H1 (cell line): ENCODE measurements around the gene LTC4S. TPM values are rescaled to one million over a fixed set of nuclear protein-coding genes. Genes with fewer than 3 reads are reported as not detected.

Source experiments
- CTCF ChIA-PET: fragments of 300-600 bp; sonication (Branson Sonifier 250); formaldehyde crosslinking; loops from one replicate; lab custom pipeline; 2021; ENCODE audit not compliant: partially characterized antibody; lab: Charles Lee
- POLR2A ChIA-PET: fragments of 300-600 bp; sonication (Branson Sonifier 250); formaldehyde crosslinking; loops from one replicate; lab custom pipeline; 2021; ENCODE audit warnings: inconsistent platforms; ENCODE audit not compliant: partially characterized antibody; lab: Charles Lee
- DNase-seq, 2 experiments: peaks; one replicate each; pipeline versions ENCODE4 v3.0.0 to v3.0.0-alpha.2; 2010 to 2022; ENCODE audit warnings: low spot score in 2 of 2, low read depth in 1 of 2, mixed read lengths in 1 of 2
- FAIRE-seq: peaks from 2 replicates; lab custom pipeline; 2011; peaks lifted over from hg19 to GRCh38; lab: Jason Lieb, UNC
- H2AFZ ChIP-seq: 2 replicates; pipeline ENCODE4 v1.8.1; 2012; ENCODE audit warnings: low read length, inconsistent platforms
- H2AK5ac ChIP-seq: 2 replicates; pipeline ENCODE4 v1.6.1; 2013; ENCODE audit warnings: low read depth, low read length
- H2BK120ac ChIP-seq: replicated peaks from 2 replicates; pipeline ENCODE3; 2013; ENCODE audit warnings: low read depth, low read length, inconsistent platforms
- H2BK12ac ChIP-seq: 2 replicates; pipeline ENCODE4 v1.6.1; 2013; ENCODE audit warnings: low read depth, low read length
- H2BK15ac ChIP-seq: 2 replicates; pipeline ENCODE4 v1.6.1; 2013; ENCODE audit warnings: low read length
- H2BK20ac ChIP-seq: 2 replicates; pipeline ENCODE4 v1.6.1; 2013; ENCODE audit warnings: low read length
- H2BK5ac ChIP-seq: 2 replicates; pipeline ENCODE4 v1.6.1; 2013; ENCODE audit warnings: low read depth, low read length
- H3K14ac ChIP-seq: 2 replicates; pipeline ENCODE4 v1.6.1; 2013; ENCODE audit warnings: inconsistent platforms; ENCODE audit not compliant: insufficient read length
- H3K18ac ChIP-seq: 2 replicates; pipeline ENCODE4 v1.6.1; 2013; ENCODE audit warnings: low read length; ENCODE audit errors: extremely low read depth
- H3K23ac ChIP-seq: 2 replicates; pipeline ENCODE4 v1.6.1; 2013; ENCODE audit warnings: inconsistent platforms; ENCODE audit not compliant: insufficient read length
- H3K23me2 ChIP-seq: 2 replicates; pipeline ENCODE4 v1.6.1; 2013; ENCODE audit warnings: low read depth, low read length
- H3K27ac ChIP-seq: 2 replicates; pipeline ENCODE4 v1.6.1; 2011; ENCODE audit warnings: low read depth, low read length, inconsistent platforms
- H3K27me3 ChIP-seq, 4 experiments: replicated peaks in 1 of 4; 1 replicate in 1 of 4; 2 replicates in 3 of 4; pipeline versions ENCODE4 v1.6.1 to v1.8.1; 2011 to 2013; ENCODE audit warnings: low read length in 3 of 4, mild to moderate bottlenecking in 3 of 4, inconsistent platforms in 2 of 4, mixed read lengths in 2 of 4, moderate library complexity in 1 of 4; ENCODE audit not compliant: control insufficient read depth in 3 of 4, insufficient read depth in 3 of 4; ENCODE audit errors: extremely low read depth in 1 of 4
- H3K36me3 ChIP-seq, 4 experiments: 2 replicates each; pipeline versions ENCODE4 v1.6.1 to v1.8.1; 2011 to 2013; ENCODE audit warnings: mild to moderate bottlenecking in 4 of 4, low read length in 3 of 4, moderate library complexity in 2 of 4, control low read depth in 1 of 4, inconsistent platforms in 1 of 4; ENCODE audit not compliant: insufficient read depth in 4 of 4, control insufficient read depth in 2 of 4
- H3K4ac ChIP-seq: replicated peaks from 2 replicates; pipeline ENCODE3; 2013; ENCODE audit warnings: low read length, low read depth, mixed read lengths, inconsistent platforms; ENCODE audit not compliant: insufficient read length
- H3K4me1 ChIP-seq, 4 experiments: replicated peaks in 1 of 4; 1 replicate in 1 of 4; 2 replicates in 3 of 4; pipeline versions ENCODE4 v1.6.1 to v1.8.1; 2011 to 2013; ENCODE audit warnings: low read length in 3 of 4, inconsistent platforms in 2 of 4, mixed read lengths in 1 of 4; ENCODE audit not compliant: insufficient read depth in 4 of 4, control insufficient read depth in 3 of 4
- H3K4me2 ChIP-seq, 2 experiments: 2 replicates each; pipeline versions ENCODE4 v1.6.1 to v1.8.1; 2011 to 2013; ENCODE audit warnings: low read depth in 2 of 2, low read length in 2 of 2, control low read depth in 1 of 2, inconsistent platforms in 1 of 2, mild to moderate bottlenecking in 1 of 2; ENCODE audit not compliant: insufficient read depth in 1 of 2
- H3K4me3 ChIP-seq, 4 experiments: fragments of 200-600, 300-600 bp in 1 of 4; sonication (generic), shearing (Covaris generic), sonication (Bioruptor Twin) in 1 of 4; 2 replicates each; pipeline versions ENCODE4 v1.5.1 to v1.8.1; 2011 to 2016; ENCODE audit warnings: low read length in 4 of 4, low read depth in 3 of 4, control low read depth in 2 of 4, inconsistent platforms in 2 of 4, mild to moderate bottlenecking in 2 of 4, mixed read lengths in 1 of 4, moderate library complexity in 1 of 4; ENCODE audit not compliant: insufficient read depth in 2 of 4; ENCODE audit errors: extremely low read depth in 1 of 4
- H3K56ac ChIP-seq: replicated peaks from 2 replicates; pipeline ENCODE3; 2013; ENCODE audit warnings: low read depth, mild to moderate bottlenecking, mixed read lengths, low read length, inconsistent platforms; ENCODE audit not compliant: insufficient read length
- H3K79me1 ChIP-seq: 2 replicates; pipeline ENCODE4 v1.6.1; 2013; ENCODE audit warnings: low read depth, low read length, control low read depth
- H3K79me2 ChIP-seq, 2 experiments: 2 replicates each; pipeline versions ENCODE4 v1.6.1 to v1.8.1; 2012 to 2013; ENCODE audit warnings: low read length in 2 of 2, mild to moderate bottlenecking in 2 of 2, inconsistent platforms in 1 of 2; ENCODE audit not compliant: insufficient read depth in 2 of 2, control insufficient read depth in 1 of 2
- H3K9ac ChIP-seq, 4 experiments: replicated peaks in 1 of 4; 1 replicate in 1 of 4; 2 replicates in 3 of 4; pipeline versions ENCODE4 v1.6.1 to v1.8.1; 2011 to 2013; ENCODE audit warnings: low read depth in 3 of 4, low read length in 3 of 4, control low read depth in 2 of 4, mild to moderate bottlenecking in 2 of 4, moderate library complexity in 2 of 4, inconsistent platforms in 1 of 4; ENCODE audit errors: extremely low read depth in 1 of 4
- H3K9me3 ChIP-seq, 2 experiments: 2 replicates each; pipeline versions ENCODE4 v1.6.1 to v1.8.1; 2012 to 2013; ENCODE audit warnings: mild to moderate bottlenecking in 2 of 2, moderate library complexity in 2 of 2, control low read depth in 1 of 2, inconsistent platforms in 1 of 2, low read depth in 1 of 2, low read length in 1 of 2, mixed read lengths in 1 of 2; ENCODE audit not compliant: insufficient read depth in 2 of 2
- H4K20me1 ChIP-seq, 2 experiments: replicated peaks in 1 of 2; 2 replicates each; pipeline versions ENCODE3 to v1.8.1; 2011 to 2013; ENCODE audit warnings: inconsistent platforms in 2 of 2, low read length in 2 of 2, mild to moderate bottlenecking in 1 of 2; ENCODE audit not compliant: insufficient read depth in 2 of 2, control insufficient read depth in 1 of 2
- H4K5ac ChIP-seq: 2 replicates; pipeline ENCODE4 v1.6.1; 2013; ENCODE audit warnings: low read length, low read depth, mixed read lengths, inconsistent platforms; ENCODE audit not compliant: insufficient read length
- H4K8ac ChIP-seq: 2 replicates; pipeline ENCODE4 v1.8.0; 2013; ENCODE audit warnings: mild to moderate bottlenecking, moderate library complexity, low read length, inconsistent platforms; ENCODE audit not compliant: insufficient read depth; ENCODE audit errors: extremely low read depth
- H4K91ac ChIP-seq: replicated peaks from 2 replicates; pipeline ENCODE3; 2013; ENCODE audit warnings: low read length, mixed read lengths, inconsistent platforms; ENCODE audit not compliant: insufficient read length
- CTCF ChIP-seq, 3 experiments: IDR thresholded peaks; 1 replicate in 2 of 3; 2 replicates in 1 of 3; pipeline versions ENCODE4 v1.5.1 to v1.6.1; 2011; ENCODE audit warnings: low read length in 3 of 3, mild to moderate bottlenecking in 3 of 3, inconsistent platforms in 2 of 3, low read depth in 1 of 3, moderate library complexity in 1 of 3; ENCODE audit not compliant: insufficient read depth in 1 of 3; ENCODE audit errors: control extremely low read depth in 1 of 3
- GTF2F1 ChIP-seq: IDR thresholded peaks from 2 replicates; pipeline ENCODE4 v1.6.1; 2012; ENCODE audit warnings: low read depth, low read length, improper control_type of control experiment, borderline replicate concordance
- MAFK ChIP-seq: IDR thresholded peaks from 2 replicates; pipeline ENCODE4 v1.6.1; 2012; ENCODE audit warnings: low read depth, mild to moderate bottlenecking, improper control_type of control experiment, low read length
- MAX ChIP-seq: IDR thresholded peaks from 2 replicates; pipeline ENCODE4 v1.6.1; 2012; ENCODE audit warnings: inconsistent platforms
- TBP ChIP-seq: IDR thresholded peaks from 2 replicates; pipeline ENCODE4 v1.6.1; 2011; ENCODE audit warnings: low read depth, low read length, improper control_type of control experiment
- ZNF274 ChIP-seq: IDR thresholded peaks from 2 replicates; pipeline ENCODE4 v1.7.0; 2012; ENCODE audit warnings: low read length, borderline replicate concordance; ENCODE audit errors: extremely low read depth
- WGBS, 2 experiments: shearing (Covaris generic) in 1 of 2; methylation state at CpG; one replicate each; pipeline versions ENCODE4 v1.1.6 to v1.1.7; 2013 to 2015; ENCODE audit warnings: low lambda C conversion rate in 2 of 2, mixed read lengths in 2 of 2, inconsistent platforms in 1 of 2, low coverage in 1 of 2, missing lambda C conversion rate in 1 of 2; ENCODE audit not compliant: insufficient replicate concordance in 2 of 2, insufficient coverage in 1 of 2, insufficient read length in 1 of 2; ENCODE audit errors: extremely low coverage in 1 of 2, missing lambda C conversion rate in 1 of 2; 5-methylcytosine and 5-hydroxymethylcytosine counted together
- polyA plus RNA-seq, 7 experiments: library from polyadenylated mRNA; depleted of rRNA in 3 of 7; stranded (reverse) in 5 of 7; unstranded in 2 of 7; fragments of >200 nt in 5 of 7; fragments of 200-250 nt in 2 of 7; gene quantifications; 1 replicate in 5 of 7; 2 replicates in 1 of 7; 4 replicates in 1 of 7; pipeline versions ENCODE4 v1.2.1 to v1.2.3, GENCODE V29; 2011 to 2013; ENCODE audit warnings: missing spikeins in 2 of 7, mixed read lengths in 2 of 7
- total RNA-seq: library from RNA; stranded (reverse); fragmentation: NEBNext Ultra II Directional; extraction: Animal tissue kit (Norgen Biotek cat#: 25700); gene quantifications from 2 replicates; pipeline ENCODE4 v1.2.1, GENCODE V29; 2021

Gene LTC4S
- total and polyA plus RNA-seq, 2 of the 8 experiments (the other 6 are each of a cell fraction or from before 2014, with no cell fraction given) = 2.2 to 3.7 TPM

GRCh38 chr5:179762781-179763176 lies 31.0 kb upstream of the LTC4S start:
- DNase-seq = no peak
- Histone ChIP-seq H3K4me2 (no peak overlapping the region), H3K23ac (no peak overlapping the region), H2BK5ac (no peak overlapping the region), H4K91ac (no peak overlapping the region), H3K79me2 (peaks cover 3 to 79% of the 10 kb centered on the region in 2 experiments; a peak in 3 of 4 replicates), H2BK12ac (no peak overlapping the region), H2AFZ (no peak overlapping the region)
- CTCF ChIA-PET = interaction anchor here (0.6 to 4.9 kb wide), 29 partner anchors 8 to 906 kb away, joined by 3 to 32 read pairs (median 4); partner anchors contain the start of gene LTC4S
- TF ChIP-seq MAFK = peak; percentile 47; the same call in 1 of the 2 replicates
- TF ChIP-seq TBP = no peak
- TF ChIP-seq CTCF (IDR thresholded peaks at IDR 0.05; ENCODE audit: control extremely low read depth in 1 of 3, insufficient read depth in 1 of 3, low read depth in 1 of 3, low read length in 3 of 3) = no peak
- no peak for TF ChIP-seq ZNF274
- no peak for TF ChIP-seq GTF2F1
- no peak for TF ChIP-seq MAX
- TF ChIP-seq, all 59 proteins: peak for 1
- H3K27ac ChIP-seq = no peak overlapping the region; the same call in 1 of the 2 replicates
- H3K9ac ChIP-seq = no peak overlapping the region
- no peak overlapping the region for H3K4ac ChIP-seq
- H4K20me1 ChIP-seq = peaks cover 23 to 32% of the 10 kb centered on the region in 2 experiments
- no peaks in the 10 kb centered on the region for H3K9me3 ChIP-seq
- no peak overlapping the region for H4K5ac ChIP-seq
- H2BK120ac ChIP-seq = no peak overlapping the region
- H3K36me3 ChIP-seq = peaks cover 14 to 24% (median 16%) of the 10 kb centered on the region in 4 experiments
- peaks cover 21% of the 10 kb centered on the region for H3K79me1 ChIP-seq
- no peak overlapping the region for H2BK15ac ChIP-seq
- no peak overlapping the region for H3K18ac ChIP-seq
- H3K4me1 ChIP-seq = peaks cover 3 to 19% (median 5%) of the 10 kb centered on the region in 4 experiments
- no peak overlapping the region for H3K56ac ChIP-seq
- H3K23me2 ChIP-seq = no peaks in the 10 kb centered on the region
- 81% methylated on average over 3 of the region's 3 CpGs; no CpG with 5 or more reads in 1 of the 2 experiments for WGBS, 2 experiments
- H2AK5ac ChIP-seq = no peak overlapping the region
- no peak overlapping the region for H3K4me3 ChIP-seq
- no peak overlapping the region for H3K14ac ChIP-seq
- POLR2A ChIA-PET = interaction anchor here (0.6 to 2.5 kb wide), 6 partner anchors 13 to 150 kb away, joined by 3 to 10 read pairs (median 5); partner anchors contain the start of gene HNRNPH1
- no peak for FAIRE-seq
- no peak overlapping the region for H2BK20ac ChIP-seq
- no peak overlapping the region for H4K8ac ChIP-seq
- H3K27me3 ChIP-seq = no peaks in the 10 kb centered on the region
